GM18873 (cell line): Measurements from ENCODE around the gene KSR1.
A peak's percentile ranks its signal among the peaks of the same experiment; 100 is the strongest.
"Not testable (repeated sequence)": the region's sequence is repeated elsewhere in the genome, so short reads cannot be mapped to it uniquely, and the experiment has no call there.

Source experiments
- ATAC-seq: cut with Tn5 transposase; IDR thresholded peaks from one replicate; pipeline ENCODE4 v1.9.1; 2021; ENCODE audit warnings: mild to moderate bottlenecking, moderate library complexity, moderate number of reproducible peaks; ENCODE audit not compliant: unreplicated experiment, low FRiP score

KSR1 gene

DNA sequence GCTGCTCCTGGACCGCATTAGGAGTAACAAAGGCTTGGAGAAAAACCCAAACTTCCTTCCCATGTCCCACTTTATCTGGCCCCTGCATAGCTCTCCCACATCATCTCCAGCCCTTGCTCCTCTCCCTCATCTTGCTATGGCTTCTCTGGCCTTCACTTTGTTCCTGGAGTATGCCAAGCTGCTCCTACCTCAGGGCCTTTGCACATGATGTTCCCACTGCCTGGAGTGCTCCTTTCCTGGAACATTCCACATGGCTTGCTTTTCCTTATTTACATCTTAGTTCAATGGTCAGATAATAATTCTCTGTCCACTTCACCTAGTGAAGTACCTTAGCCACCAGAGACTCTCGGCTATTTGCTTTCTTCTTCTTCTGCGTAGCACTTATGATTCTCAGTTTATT lies 4.3 kb upstream of the KSR1 start:
- ATAC-seq = no peak

DNA sequence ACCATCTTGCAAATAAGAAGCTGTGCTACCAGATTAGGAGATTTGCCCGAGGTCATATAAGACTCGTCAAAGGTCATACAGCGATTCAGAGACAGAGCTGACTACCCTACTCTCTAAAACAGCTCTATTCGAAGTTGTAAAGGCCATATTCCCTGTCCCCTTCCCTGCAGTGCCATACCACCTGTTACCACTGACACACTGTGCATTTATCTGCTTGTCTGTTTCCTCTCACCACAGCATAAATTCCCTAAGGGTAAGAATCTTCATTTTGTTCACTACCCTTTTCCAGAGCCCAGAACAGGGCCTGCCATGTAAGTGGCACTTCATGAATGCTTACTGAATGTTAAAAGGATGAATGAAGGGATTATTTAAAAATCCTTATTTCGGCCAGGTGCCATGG lies 3.4 kb upstream of the KSR1 start:
- no peak for ATAC-seq

DNA sequence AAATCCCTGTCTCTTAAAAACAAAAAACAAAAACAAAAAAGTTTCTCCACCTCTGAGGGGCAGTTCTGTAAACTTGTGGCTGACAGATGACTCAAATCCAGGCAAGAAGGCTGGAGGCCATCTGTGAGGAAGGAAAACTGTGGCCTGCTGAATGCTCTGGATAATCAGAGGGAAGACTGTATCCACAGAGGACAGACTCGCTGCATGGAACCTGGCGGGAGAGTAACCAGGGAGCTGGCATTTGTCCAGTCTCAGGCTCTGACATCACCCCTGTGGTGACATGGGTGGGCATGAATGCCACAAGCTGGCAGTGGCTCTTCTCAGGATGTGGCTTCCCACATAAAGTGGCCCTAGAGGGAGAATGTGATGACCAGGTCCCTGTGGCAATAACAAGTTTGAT lies 2.8 kb upstream of the KSR1 start:
- ATAC-seq = no peak

DNA sequence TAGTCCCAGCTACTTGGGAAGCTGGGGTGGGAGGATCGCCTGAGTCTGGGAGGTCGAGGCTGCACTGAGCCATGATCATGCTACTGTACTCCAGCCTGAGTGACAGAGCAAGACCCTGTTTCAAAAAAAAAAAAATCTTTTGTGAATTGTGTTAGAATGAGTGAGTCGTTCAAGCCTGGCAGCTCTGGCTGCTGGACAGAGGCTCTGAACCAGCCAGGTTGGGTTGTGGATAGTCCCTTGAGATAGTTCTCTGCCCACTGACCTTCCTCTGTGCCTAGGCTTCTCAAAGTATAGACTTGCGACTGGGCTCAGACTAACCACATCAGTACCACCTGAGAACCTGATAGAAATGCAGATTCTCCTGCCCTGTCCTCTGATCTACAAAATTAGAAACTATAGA lies 2.2 kb upstream of the KSR1 start:
- no peak for ATAC-seq

DNA sequence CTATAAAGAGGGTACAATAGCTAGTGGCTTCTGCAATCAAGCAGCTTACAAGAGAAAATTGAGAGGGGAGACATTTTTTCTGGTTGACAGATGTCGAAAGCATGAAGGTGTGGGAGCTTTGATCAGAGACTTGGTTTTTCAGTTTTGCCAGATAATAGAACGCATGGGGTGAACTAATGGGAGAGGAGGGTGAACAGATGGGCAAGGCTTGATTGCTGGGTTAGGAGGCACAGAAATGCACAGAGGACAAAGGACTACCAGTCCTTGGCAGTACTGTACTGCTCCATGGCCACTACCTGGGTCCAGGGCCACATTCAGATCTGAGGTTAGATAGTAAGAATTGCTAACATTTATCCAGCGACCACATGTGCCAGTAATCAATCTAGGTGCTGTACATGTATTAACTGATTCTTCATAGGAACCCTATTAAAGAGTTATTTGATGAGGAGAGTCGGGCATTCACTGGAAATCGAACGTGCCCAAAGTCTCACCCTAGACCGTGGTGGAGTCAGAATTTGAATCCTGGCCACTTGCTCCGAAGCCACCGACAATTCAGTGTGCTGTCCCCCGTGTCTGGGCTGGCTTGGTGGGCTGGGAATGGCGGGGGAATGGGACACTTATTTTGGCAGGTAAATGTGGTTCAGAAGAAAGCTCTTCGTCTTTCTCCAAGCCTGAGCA lies 873 bp upstream of the KSR1 start:
- no peak for ATAC-seq

DNA sequence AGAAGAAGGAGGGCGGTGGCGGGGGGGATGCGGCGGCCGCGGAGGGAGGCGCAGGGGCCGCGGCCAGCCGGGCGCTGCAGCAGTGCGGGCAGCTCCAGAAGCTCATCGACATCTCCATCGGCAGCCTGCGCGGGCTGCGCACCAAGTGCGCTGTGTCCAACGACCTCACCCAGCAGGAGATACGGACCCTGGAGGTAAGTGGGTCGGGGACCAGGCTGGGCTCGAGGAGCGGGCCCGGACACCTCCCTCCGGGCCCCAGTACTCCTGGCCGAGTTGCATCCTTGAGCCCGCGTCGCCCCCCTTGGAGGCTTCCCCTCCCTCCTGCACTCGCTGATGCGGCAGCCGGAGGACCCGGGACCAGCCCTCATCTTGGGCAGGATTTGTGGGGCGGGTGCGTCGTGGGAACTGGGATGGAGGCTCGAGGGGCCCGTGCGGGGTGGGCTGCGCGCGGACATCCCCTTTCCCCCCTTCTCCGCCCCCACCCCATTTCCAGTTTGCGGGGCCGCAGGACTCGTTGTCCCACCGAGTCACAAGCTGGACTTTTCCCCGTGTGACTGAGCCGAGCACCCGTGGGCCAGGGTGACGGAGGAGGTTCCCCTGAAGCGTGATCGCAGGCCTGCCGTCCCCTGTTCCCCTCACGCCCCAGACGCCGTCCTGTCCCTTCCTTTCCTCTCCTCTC lies 572 bp downstream of the KSR1 start:
- ATAC-seq = no peak

DNA sequence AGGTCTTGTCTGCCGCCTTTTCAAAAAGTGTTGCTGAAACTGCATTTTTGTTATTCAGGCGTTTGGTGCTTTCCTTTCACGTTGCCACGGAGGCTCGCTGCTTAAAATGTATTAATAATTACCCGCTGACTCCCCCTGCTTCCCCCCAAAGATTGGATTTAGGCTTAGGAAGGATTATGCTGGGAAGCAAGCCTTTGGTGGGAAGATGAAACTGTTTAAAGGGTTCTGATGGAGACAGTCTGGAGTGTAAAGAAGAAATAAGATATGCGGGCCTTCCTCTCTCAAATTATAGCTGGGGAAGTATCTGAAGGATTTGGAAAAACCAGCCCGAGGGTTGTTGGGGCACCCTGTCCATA lies 1.1 kb downstream of the KSR1 start:
- no peak for ATAC-seq

DNA sequence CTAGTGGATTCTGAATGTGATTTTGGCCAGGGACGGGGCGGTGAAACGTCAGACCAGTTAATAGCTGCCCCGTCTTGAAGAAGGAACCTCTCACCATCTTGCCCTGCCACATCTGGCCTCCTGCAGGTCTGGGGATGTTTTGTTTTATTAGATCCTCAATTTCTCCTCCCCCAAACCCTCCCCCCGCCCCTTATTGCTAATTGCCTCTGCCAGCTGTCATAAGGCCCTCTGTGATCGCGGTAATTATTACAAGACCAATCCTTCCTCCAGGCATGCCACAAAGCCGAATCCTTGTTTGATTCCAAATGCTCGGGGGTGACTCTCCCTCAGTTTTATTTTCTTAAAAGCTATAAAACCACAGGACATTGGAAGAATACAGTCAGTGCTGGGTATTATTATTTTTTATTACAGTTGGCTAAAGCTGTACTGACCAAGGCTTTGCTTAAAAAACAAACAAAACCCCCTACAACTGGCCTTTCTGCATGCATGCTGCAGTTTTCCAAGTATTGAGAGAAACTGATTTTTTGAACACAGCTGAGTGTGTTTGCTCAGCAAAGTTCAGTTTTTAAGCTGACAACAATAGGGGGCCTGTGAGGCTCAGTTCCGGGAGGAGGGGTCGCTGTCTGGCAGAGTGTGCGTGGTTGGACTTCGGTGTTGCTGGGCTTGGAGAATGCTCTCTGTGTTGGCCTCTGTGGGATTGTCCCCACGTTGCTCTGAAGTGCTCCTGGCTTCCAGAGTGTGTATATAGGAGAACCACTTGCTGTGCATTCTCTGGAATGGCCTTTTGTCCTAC lies 1.7 kb downstream of the KSR1 start:
- no peak for ATAC-seq

DNA sequence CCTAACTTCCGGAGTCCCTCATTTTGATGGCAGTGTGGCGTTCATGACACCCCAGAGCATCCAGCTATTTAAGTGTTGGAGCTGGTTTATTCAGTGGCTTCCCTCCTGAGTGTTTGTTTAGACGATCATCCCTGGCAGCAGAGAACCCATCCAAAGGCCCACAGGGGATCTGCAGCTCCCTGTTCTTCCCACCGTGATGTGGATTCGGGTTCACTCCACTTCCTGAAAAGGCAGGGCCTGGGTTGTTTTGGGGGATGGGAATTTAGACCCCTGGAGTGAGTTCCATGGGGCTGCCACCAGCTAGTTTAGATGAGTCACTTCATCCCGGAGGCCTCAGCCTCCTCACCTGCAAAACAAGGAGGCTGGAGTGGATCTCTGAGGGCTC lies 2.3 kb downstream of the KSR1 start:
- ATAC-seq = no peak

DNA sequence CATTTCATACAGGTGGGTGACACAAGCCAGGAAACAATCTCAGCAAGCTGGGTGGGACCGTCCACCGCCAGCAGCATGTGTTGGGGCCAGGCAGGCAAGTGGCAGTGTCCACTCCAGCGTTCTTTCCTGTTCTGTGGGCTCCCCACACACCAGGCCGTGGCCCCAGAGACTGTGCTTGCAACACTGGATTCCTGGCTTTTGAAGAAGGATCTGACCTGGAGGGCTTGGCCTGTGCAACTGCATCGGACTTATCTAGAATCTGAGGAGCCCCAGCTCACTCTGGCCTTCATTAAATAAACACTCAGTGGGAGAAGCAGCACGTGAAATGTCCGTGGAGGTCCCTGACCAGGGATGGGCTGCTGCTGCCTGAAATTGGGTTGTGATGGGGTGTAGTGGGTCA lies 3.2 kb downstream of the KSR1 start:
- ATAC-seq = no peak

DNA sequence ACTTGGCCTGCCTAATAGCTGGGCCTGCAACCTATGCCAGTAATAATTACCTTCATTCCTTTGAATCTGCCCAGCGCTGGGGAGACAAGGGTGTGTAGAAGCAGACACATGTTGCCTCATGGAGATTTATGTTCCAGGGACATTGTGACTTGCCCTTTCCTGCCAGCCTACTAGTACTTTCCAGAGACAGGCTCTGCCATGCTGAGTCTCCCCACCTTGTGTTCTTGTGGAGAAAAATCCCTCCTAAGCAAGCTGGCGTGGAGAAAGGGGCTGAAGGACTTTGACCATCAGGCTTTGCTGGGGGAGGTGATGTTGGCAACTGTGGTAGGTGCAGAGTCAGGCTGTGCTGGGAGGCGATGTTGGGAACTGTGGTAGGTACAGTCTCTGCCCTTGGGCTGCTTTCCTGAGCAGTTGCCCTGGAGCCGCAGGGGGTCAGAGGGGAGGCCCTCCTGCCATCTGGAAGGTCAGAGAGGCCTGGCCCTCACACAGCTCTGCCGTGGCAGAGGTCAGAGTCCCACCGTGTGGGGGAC lies 4.0 kb downstream of the KSR1 start:
- no peak for ATAC-seq

DNA sequence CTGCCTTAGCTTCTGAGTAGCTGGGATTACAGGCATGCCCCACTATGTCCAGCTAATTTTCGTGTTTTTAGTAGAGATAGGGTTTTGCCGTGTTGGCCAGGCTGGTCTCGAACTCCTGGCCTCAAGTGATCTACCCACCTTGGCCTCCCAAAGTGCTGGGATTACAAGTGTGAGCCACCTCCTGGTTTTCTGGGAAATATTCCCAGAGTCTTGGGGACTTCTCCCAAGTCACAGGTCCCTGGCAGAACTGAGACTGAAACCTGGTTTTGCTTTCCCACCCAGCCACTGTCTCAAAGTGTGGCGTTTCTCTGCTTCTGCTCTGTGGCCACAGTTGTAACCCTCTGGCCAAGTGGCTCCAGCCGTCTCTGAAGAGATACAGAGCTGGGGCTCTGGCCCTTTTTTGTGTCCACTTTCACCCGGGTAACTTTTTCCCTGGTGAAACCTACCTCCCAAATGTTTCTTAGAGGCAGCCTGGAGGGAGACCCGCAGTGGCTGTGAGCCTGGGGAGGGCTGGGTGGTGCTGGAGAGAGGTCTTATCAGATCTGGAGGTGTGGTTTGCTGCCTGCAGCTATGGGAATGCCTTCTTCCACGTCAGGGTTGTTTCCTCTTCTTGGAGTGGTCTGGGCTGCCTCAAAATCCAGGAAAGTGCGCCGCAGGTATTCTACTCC lies 5.1 kb downstream of the KSR1 start:
- ATAC-seq = no peak

DNA sequence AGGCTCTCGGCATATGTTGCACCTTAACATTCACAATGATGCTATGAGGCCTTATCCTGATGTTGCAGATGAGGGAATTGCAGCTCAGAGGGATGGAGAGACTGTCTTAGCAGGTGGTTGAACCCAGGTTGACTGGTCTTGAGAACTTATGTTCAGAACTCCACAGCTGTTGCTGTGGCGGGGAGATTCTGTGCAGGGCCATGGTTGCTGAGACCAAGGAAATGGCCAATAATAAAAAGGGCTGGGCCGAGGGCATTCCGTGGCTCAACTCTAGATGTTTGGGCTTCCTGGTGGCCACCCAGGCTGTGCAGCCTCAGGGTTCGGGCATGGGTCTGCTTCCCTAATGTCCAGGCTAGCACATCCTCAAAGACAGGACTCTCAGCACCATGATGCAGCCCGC lies 5.9 kb downstream of the KSR1 start:
- ATAC-seq = no peak

DNA sequence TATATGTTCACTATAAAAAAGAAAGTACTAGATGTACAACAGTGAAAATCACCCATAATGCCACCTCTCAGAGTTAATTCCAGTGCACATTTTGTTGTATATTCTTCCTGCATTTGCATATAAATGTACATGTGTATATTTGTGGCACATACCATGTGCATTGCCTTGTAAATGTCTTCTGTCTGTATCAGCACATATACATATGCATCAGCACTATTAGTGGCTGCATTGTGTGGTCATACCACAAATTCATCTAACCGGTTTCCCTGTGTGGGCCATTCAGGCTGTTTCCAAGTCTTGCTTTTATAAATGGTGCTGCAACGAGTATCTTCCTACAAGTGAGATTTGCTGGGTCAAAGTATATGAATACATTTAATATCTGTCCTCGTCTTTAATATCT lies 6.5 kb downstream of the KSR1 start:
- no peak for ATAC-seq

DNA sequence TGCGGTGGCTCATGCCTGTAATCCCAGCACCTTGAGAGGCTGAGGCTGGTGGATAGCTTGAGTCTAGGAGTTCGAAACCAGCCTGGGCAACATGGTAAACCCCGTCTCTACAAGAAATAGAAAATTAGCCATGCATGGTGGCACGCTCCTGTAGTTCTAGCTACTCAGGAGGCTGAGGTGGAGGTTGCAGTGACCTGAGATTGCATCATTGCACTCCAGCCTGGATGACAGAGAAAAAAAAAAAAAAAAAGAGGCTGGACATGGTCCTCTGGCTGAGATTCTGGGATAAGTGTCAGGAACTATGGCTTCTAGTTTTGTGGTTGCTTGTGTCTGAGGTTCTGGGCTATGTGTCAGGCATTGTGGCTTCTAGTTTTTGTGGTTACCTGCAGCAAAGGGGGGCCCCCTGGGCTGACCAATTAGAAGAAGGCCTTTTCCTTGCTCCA lies 7.0 kb downstream of the KSR1 start:
- no peak for ATAC-seq

DNA sequence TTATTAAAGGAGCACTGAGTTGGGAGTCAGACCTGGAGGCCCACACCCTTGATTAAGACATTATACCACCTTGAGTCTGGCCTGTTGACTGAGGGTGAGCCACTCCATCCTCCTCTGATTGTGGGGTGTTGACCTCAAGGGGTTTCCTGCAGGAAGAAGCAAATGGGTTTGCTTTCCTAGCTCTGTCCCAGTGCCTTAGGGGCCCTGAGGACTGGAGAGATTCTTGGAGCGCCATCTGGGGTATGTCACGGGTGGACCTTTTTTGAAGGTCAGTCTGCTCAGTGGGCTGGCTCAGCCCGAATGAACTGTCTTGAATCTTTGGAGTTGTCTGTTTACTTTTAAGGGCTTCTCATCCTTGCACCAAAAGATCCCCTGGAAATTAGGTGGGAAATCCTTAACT lies 7.8 kb downstream of the KSR1 start:
- ATAC-seq = not testable (repeated sequence)

DNA sequence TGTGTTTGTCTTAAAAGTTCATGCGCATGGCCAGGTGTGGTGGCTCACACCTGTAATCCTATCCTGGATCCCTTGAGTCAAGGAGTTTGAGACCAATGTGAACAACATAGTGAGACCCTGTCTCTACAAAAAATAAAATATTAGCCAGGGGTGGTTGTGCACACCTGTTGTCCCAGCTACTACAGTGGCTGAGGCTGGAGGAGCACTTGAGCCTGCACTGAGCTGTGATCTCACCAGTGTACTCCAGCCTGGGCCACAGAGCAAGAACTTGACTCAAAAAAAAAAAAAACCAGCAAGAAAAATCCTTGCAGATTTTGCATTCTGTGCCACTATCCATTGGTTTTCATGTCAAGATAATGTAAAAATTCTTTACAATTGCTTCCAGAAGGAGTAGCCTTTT lies 8.2 kb downstream of the KSR1 start:
- no peak for ATAC-seq

DNA sequence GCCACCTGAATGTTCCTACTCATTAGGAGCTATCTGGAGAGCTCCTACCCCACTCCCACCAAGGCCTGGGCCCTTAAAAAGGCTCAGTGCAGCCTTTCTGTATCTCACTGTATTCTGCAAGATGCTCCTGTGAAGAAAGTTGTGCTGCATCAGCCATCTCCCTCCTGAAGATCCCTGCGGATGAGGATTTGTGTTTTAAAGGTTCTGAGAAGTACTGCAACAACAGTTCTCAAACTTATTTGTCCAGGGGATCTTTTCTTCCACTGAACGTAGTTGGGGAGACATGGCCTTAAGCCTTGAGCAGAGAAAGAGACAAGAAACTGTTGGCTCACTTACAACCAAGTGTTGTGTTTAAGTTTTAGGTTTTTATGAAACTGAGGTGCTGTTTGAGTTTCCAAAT lies 9.6 kb downstream of the KSR1 start:
- not testable (repeated sequence) for ATAC-seq

DNA sequence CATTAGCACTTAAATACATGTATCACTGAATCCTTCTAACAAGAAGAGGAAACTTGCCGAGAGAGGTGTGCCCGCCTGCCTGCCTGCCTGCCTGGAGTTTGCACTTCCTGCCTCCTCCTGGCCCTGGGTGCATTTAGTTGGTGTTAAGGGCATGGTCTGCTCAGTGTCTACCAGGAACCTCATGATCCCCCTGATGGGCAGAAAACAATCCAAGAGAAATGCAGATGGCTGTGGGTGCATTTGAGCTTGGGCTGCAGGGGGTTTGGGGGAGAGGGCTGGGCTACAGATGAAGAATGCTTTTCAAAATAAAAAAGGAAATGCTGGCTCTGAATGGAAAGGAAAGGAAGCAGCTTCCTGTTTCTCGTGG lies 10.1 kb downstream of the KSR1 start:
- peak; percentile 7 for ATAC-seq

DNA sequence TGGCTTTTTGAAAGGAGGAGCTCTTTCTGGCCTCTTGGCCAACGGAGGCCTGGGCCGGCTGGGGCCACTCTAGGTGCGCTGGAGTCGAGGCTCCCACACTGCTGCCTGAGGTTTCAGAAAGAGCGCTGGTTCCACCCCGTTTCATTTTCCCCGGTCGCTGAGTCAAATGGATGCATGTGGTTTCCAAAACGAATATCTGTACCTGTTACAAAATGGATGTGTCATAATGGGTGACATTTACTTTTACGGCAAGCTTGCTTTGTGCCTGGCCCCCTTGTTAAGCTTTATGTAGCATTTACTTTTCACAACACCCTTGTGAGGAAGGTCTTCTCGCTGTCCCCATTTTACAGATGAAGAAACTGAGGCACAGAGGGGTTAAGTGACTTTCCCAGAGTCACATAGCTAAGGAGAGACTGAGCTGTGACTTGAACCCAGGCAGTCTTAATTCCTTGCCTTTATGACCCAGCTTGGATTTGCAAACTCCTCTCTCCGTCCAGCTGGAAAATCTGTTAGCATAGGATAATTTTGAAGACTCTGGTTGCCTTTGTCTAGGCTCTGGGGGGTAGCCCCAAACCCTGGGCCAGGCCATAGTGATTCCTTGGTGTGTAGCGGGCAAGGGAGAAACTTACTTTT lies 10.6 kb downstream of the KSR1 start:
- peak; percentile 59 for ATAC-seq

DNA sequence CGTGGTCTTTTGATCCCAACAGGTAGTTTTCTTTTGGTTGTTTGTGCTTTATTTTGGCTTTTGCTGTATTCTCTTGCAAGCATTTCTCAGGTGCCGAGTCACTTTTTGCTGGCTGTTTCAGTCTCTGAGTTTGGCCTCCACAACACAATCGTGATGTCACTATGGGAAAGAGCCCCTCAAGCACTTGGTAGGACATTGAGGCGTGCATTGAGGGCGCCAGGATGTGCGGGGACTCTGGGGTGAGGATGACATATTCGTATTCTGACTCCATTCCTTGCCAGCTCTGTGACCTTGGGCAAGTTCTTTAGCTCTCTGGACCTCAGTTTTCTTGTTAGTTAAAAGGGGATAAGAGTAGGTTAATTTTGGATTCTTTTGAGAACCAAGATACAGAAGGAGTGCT lies 13.0 kb downstream of the KSR1 start:
- no peak for ATAC-seq
